Adipocyte (in vitro differentiated cells): ENCODE measurements around the gene STX4.

ENCODE experiments used
- DNase-seq: peaks from one replicate; pipeline ENCODE4 v3.0.0-alpha.2; 2015; ENCODE audit warnings: low read depth
- H3K27me3 ChIP-seq: replicated peaks from 2 replicates; pipeline ENCODE4 v1.7.0; 2013; ENCODE audit warnings: mild to moderate bottlenecking, low read length, moderate library complexity; ENCODE audit not compliant: control insufficient read depth, insufficient read depth
- H3K36me3 ChIP-seq: 2 replicates; pipeline ENCODE4 v1.7.0; 2013; ENCODE audit warnings: low read length, mild to moderate bottlenecking, moderate library complexity; ENCODE audit not compliant: control insufficient read depth, insufficient read depth, severe bottlenecking
- H3K4me1 ChIP-seq: 2 replicates; pipeline ENCODE4 v1.7.0; 2013; ENCODE audit warnings: mild to moderate bottlenecking, low read length, moderate library complexity; ENCODE audit not compliant: control insufficient read depth, insufficient read depth
- H3K4me3 ChIP-seq: 2 replicates; pipeline ENCODE4 v1.7.0; 2013; ENCODE audit warnings: mild to moderate bottlenecking, low read length, moderate library complexity
- H3K9ac ChIP-seq: 2 replicates; pipeline ENCODE4 v1.7.0; 2013; ENCODE audit warnings: mild to moderate bottlenecking, low read length, moderate library complexity
- H3K9me3 ChIP-seq: 2 replicates; pipeline ENCODE4 v1.7.0; 2013; ENCODE audit warnings: mild to moderate bottlenecking, low read length, moderate library complexity; ENCODE audit not compliant: control insufficient read depth

Gene STX4

DNA sequence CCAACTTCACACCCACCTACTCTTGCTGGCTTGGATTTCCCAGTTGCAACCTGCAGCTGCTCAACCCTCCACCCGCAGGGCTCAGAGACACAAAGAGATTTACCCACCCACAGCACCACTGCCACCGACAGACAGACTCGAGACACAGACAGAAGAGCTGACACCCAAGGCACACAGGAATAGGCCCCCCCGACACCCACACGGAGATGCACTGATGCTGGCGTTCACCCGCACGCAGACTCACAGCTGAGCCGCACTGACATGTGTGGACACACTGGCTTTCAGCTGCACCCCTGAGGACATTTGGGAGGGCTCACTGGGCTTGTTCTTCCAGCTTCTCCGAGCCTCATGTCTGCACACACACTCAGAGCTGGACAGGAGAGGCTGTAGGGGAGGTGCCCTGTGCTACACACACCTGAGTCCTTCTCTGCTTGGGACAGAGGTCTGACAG, 31.1 kb upstream of the STX4 start:
- no peaks in the 10 kb centered on the region for H3K27me3 ChIP-seq
- no peak overlapping the region for H3K9ac ChIP-seq
- no peaks in the 10 kb centered on the region for H3K9me3 ChIP-seq
- H3K36me3 ChIP-seq, result no peaks in the 10 kb centered on the region
- DNase-seq, result no peak
- H3K4me1 ChIP-seq, result peaks cover 34% of the 10 kb centered on the region
- H3K4me3 ChIP-seq, result no peak overlapping the region

- DNase-seq, result no peak
- no peaks in the 10 kb centered on the region for H3K27me3 ChIP-seq
- H3K36me3 ChIP-seq, result no peaks in the 10 kb centered on the region
- H3K9ac ChIP-seq, result no peak overlapping the region
- H3K9me3 ChIP-seq, result no peaks in the 10 kb centered on the region
- peaks cover 28% of the 10 kb centered on the region for H3K4me1 ChIP-seq
- H3K4me3 ChIP-seq, result no peak overlapping the region
Observed at GRCh38 chr16:31002862-31003341, 30.5 kb upstream of the STX4 start.

- peaks cover 19% of the 10 kb centered on the region for H3K4me1 ChIP-seq
- no peak overlapping the region for H3K9ac ChIP-seq
- H3K36me3 ChIP-seq, result no peaks in the 10 kb centered on the region
- no peak overlapping the region for H3K4me3 ChIP-seq
- DNase-seq, result no peak
- H3K9me3 ChIP-seq, result no peaks in the 10 kb centered on the region
- no peaks in the 10 kb centered on the region for H3K27me3 ChIP-seq
Observed at GRCh38 chr16:31003744-31004143, 29.6 kb upstream of the STX4 start.

GRCh38 chr16:31004658-31005057, 28.7 kb upstream of the STX4 start:
- Histone ChIP-seq H3K36me3 (no peaks in the 10 kb centered on the region), H3K9ac (no peak overlapping the region), H3K4me3 (no peak overlapping the region), H3K4me1 (peaks cover 10% of the 10 kb centered on the region), H3K9me3 (no peaks in the 10 kb centered on the region), H3K27me3 (no peaks in the 10 kb centered on the region)
- DNase-seq, result no peak

DNA sequence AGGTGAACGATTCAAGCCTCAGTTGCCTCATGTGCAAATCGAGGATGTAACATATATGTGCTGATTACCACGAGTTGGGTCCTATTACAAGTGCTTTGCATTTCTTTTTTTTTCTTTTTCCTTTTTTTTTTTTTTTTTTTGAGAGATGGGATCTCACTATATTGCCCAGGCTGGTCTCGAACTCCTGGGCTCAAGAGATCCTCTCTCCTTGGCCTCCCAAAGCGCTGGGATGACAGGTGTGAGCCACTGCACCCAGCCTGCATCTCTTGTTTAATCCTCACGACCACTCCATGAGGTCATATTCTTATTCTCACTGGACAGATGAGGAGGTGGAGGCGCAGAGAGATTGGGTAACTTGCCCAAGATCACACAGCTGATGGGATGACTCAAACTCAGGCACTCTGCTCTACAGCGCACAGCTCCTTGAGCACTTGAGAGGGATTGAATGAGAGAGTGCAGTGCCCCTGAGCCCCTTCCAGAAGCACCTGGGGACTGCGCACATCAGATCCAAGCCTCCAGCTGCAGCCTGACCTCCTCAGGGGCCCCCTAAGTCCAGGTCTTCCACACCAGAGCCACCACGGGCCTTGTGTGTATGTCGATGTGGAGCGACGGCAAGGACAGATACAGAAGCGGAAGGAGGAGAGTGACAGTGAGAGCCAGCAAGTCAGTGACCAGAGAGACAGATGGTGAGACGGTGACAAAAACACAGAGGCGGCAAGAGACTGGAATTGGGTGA, 27.8 kb upstream of the STX4 start:
- no peaks in the 10 kb centered on the region for H3K27me3 ChIP-seq
- no peak overlapping the region for H3K9ac ChIP-seq
- peaks cover 4% of the 10 kb centered on the region for H3K4me1 ChIP-seq
- DNase-seq, result no peak
- no peak overlapping the region for H3K4me3 ChIP-seq
- no peaks in the 10 kb centered on the region for H3K36me3 ChIP-seq
- H3K9me3 ChIP-seq, result no peaks in the 10 kb centered on the region

DNA sequence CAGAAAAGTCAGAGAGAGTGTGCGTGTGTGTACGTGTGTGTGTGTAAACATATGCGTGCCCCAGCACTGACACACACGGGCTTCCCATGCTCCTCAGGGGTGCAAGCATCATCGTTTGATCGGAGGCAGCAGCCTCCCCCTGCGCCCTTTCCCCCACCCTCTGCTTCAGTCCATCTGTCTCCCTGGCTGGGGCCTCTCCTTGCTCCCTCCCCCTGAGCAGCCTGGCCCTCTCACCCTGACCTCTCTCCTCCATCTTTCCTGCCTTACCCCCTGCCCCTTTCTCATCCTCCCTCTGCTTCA, 27.3 kb upstream of the STX4 start:
- Histone ChIP-seq H3K9me3 (no peaks in the 10 kb centered on the region), H3K9ac (no peak overlapping the region), H3K27me3 (peaks cover 3% of the 10 kb centered on the region), H3K4me3 (no peak overlapping the region), H3K4me1 (peaks cover 4% of the 10 kb centered on the region), H3K36me3 (no peaks in the 10 kb centered on the region)
- DNase-seq, result no peak

DNA sequence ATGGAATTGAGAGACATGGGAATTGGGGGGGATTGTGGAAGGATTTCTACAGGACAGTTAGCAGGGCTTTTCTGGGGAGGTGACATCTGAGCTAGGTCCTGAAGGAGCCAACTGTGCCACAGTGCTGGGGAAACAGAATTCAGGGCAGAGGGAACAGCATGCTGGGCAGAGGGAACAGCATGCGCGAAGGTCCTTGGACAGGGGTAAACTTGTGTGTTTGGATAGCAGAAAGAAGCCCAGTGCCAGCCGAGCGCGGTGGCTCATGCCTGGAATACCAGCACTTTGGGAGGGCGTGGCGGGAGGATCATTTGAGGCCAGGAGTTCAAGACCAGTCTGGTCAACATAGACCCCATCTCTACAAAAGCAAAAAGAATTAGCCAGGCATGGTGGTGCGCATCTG, 26.8 kb upstream of the STX4 start:
- no peak overlapping the region for H3K4me3 ChIP-seq
- DNase-seq, result no peak

DNA sequence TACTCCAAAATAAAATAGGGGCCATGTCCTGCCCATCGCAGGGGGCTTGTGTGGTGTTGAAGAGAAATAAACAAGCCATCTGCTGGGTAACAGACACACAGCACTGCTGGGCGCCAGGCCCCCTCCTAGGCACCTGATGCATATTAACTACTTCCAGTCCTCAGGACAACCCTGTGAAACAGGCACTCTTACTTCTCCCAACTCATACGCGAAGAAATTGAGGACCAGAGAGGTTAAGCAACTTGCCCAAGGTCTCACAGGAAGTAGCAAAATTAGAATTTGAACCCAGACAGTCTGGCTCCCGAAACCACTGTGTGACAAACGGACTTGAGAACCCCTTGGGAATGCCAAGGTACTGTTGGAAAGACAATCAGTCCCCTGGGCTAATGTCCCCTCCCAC, 25.7 kb upstream of the STX4 start:
- no peaks in the 10 kb centered on the region for H3K36me3 ChIP-seq
- no peak overlapping the region for H3K4me3 ChIP-seq
- H3K27me3 ChIP-seq, result peaks cover 19% of the 10 kb centered on the region
- H3K9ac ChIP-seq, result no peak overlapping the region
- H3K4me1 ChIP-seq, result no peaks in the 10 kb centered on the region
- DNase-seq, result no peak
- H3K9me3 ChIP-seq, result no peaks in the 10 kb centered on the region

More for the DNA sequence above, 26.8 kb upstream of the STX4 start:
- peaks cover 8% of the 10 kb centered on the region for H3K27me3 ChIP-seq
- no peaks in the 10 kb centered on the region for H3K36me3 ChIP-seq
- no peaks in the 10 kb centered on the region for H3K9me3 ChIP-seq
- H3K4me1 ChIP-seq, result peaks cover 4% of the 10 kb centered on the region
- H3K9ac ChIP-seq, result no peak overlapping the region

DNA sequence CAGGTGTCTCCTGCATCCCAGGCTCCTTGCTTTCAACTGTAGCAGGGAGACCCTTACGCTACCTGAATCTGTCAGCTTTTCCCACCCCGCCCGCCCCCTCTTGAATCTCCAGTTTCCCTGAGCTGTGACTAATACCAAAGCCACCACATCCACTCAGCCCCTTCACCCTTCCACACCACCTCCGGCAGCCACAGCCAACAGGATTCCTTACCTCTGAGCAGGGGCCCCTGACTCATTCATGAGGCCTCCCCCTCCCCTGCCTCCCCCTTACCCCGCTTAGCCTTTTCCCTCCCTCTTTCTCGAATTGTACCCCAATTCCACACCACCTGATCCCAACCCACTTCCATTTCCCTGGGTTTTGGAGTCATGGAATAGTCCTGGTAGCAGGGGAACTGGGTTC, 25.2 kb upstream of the STX4 start:
- Histone ChIP-seq H3K9me3 (no peaks in the 10 kb centered on the region), H3K36me3 (no peaks in the 10 kb centered on the region), H3K4me3 (no peak overlapping the region), H3K9ac (no peak overlapping the region), H3K4me1 (no peaks in the 10 kb centered on the region), H3K27me3 (peaks cover 19% of the 10 kb centered on the region)
- peak; percentile 31 for DNase-seq

DNA sequence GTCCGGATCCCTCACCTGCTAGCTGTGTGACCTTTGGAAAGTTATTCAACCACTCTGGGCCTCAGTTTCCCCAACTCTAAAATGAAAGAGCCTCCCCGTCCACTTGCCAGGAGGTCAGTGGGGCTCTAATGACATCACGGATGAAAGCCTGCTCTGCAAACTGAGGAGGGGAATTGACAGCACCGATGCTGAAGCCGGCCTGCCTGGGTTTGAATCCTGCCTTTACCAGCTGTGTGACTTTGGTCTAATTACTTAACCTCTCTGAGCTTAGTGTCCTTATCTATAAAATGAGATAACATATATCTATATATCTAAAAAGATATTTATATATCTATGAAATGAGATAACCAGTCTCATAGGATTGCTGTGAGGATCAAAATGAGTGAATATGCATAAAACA, 24.8 kb upstream of the STX4 start:
- H3K9me3 ChIP-seq, result no peaks in the 10 kb centered on the region
- DNase-seq, result no peak
- no peak overlapping the region for H3K4me3 ChIP-seq
- no peaks in the 10 kb centered on the region for H3K4me1 ChIP-seq
- no peak overlapping the region for H3K9ac ChIP-seq
- peaks cover 19% of the 10 kb centered on the region for H3K27me3 ChIP-seq
- H3K36me3 ChIP-seq, result no peaks in the 10 kb centered on the region

DNA sequence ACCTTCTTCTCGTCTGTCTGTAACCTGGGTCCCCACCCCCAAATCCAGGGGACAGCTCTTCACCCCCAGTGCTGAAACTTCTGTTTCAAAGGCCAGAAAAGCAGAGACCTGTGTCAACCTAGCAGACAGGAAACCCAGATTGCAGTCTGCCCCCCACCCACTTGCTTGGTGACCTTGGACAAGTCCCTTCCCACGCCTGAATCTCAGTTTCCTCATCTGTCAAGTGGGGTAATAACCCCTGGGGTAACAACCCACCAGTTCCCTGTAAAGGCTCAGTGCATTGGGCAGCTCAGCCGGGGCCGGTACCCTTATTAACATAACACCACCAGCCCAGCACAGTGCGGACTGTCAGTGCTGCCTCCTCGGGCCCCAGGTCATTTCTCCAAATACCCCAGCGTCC, 24.2 kb upstream of the STX4 start:
- Histone ChIP-seq H3K27me3 (peaks cover 19% of the 10 kb centered on the region), H3K9me3 (no peaks in the 10 kb centered on the region), H3K4me3 (no peak overlapping the region), H3K4me1 (no peaks in the 10 kb centered on the region), H3K36me3 (no peaks in the 10 kb centered on the region), H3K9ac (no peak overlapping the region)
- DNase-seq, result no peak
